Activated gamma-delta T cell treated with anti-CD3 and anti-CD28 coated beads, Interleukin-2, amount 50 U/mL, for 16 hours (primary cell): ENCODE measurements around the gene LRRC1.
"Not testable (repeated sequence)": the region's sequence is repeated elsewhere in the genome, so short reads cannot be mapped to it uniquely, and the experiment has no call there.

ENCODE experiments used
- DNase-seq: peaks from one replicate; pipeline ENCODE4 v3.0.0-alpha.2; 2020; ENCODE audit warnings: low read depth

Gene LRRC1

DNA sequence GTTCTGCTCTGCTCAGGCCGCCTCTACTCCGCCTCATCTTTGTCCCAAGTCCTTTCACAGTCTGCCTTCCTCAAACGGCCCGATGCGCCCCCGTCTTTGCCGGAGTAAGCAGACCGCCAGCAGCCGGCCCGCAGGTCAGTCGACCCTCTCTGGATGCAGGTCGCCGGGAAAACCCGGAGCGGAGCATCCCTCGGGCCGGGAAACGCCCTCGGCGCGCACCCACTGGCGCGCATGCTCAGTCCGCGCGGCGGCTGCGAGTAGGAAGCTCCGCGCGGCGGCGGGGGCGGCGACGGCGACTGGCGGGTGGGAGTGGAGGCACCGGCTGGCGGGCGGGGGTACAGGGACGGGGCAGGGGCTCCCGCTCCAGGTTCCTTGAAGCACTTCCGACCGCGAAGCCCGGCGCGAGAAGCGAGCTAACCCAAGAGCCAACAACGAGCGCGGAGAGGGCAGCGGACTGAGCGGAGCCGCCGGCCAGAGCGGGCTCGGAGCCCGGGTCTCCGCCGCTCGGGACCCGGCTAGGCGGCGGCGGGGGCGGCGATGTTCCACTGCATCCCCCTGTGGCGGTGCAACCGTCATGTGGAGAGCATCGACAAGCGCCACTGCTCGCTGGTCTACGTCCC is at the start of gene LRRC1:
TSS of gene LRRC1 (plus strand) at position 286 of the 620 bp plus-strand sequence. CDS start at position 538, 252 bp downstream.
- DNase-seq, result peak; percentile 71

DNA sequence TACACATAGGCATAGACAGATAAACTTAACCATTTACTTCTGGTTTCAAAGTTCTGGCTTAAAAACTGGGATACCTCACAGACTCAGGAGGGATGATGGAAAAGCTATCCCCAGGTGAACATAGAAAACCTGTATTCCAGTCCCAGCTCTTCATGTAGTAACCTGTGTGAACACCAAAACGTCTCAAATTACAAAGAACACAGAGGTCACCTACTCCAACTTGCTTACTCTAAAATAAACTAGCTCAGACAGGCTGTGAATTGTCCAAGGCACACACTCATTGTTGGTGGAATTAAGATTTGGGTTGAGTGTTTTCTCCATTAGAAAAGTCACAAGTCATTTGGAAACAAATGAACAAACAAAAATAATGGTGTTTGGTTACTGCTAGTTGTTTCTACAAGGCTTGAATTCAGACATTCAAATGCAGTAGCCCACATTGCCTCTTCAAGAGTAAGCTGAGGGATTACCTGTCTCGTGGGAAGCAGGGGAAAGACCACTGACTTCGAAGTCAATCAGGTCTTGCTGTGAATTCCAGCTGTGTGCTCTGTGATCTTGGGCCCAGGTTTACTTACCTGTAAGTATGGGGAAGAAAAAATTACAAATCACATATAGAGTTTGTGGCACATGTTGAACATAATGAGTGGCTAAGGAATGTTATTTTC is 48.2 kb upstream of the LRRC1 start:
- no peak for DNase-seq

DNA sequence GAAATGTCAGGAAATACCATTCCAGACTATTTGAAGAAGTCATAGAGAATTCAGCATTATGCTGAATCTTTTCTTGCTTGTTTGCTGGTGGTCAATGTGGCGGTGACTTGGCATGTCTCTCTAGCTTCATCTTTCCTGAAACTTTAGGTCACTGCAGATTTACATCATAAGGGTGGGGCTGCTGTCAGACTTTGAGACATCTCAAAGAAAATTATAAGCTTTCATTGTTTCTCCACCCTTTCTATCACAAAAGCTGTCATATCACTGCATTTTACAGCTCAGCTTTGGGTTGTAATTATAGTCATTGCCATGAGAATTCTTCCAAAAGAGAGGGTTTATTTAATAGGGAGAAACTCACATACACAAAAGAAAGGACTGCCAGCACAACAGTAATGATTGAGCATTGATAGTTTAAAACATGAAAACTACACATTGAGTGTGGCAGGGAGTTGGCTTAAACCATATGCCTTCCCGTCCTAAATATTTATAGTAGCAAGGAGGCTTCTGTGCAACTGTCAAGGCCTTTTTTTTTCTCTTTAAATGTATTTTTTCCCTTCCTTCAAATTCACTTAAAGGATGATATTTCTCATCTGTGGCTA is 44.7 kb upstream of the LRRC1 start:
- no peak for DNase-seq

- no peak for DNase-seq
Observed at GRCh38 chr6:53751417-53751816, 43.4 kb upstream of the LRRC1 start.

DNA sequence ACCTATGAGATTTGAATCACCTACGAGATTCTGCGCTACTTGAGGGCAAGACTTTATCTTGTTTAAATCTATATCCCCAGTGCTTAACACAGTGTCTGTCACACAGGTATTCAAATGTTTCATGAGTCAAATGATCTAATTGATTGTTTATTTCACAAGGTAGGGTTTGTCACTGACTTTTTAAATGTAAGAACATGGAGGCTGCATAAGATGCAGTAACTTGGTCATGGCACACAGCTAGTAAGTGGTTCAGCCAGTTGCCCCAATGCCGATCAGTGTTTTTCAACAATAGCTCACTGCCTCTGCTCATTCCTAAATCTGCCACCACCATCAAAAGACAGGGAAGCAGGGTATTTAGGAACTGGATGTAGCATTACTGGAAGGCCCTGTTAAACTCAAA is 42.4 kb upstream of the LRRC1 start:
- DNase-seq, result no peak

DNA sequence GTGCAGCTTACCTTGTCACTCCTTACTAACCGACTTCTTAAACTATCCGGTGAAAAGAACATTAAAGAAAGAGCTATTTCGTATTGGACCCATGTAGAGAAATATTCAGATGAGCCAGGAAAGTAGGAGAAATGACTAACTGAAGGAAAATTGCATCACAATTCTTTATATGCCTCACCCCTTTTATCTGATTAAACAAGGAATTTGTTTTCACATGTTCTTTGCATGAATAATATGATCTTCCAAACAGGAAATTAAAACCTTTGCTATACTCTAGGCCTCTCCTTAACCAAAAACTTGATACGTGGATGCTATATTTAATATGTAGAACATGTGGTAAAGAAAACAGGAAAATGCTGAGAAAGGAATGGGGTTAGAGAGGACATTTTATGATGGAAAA is 41.9 kb upstream of the LRRC1 start:
- no peak for DNase-seq

DNA sequence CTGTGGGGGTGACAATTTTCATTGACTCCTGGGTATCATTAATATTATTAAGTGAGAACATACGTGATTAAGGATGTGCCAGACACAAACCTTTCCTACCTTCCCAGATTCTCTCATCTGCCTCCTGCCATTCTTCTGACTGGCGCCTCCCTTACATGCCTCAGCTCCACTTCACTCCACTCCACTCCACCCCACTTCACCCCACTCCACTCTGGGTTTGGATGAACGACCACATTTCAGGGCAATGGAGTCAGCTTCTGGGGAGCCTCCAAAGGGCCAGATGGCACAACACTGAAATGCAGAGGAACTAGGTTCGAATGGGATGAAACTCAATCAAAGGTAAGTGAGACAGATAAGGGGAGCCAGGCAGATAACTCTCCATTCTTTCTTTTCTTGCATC is 40.5 kb upstream of the LRRC1 start:
- DNase-seq, result no peak

GRCh38 chr6:53756396-53756795 is 38.4 kb upstream of the LRRC1 start:
- no peak for DNase-seq

GRCh38 chr6:53758496-53758895 is 36.3 kb upstream of the LRRC1 start:
- DNase-seq, result no peak

- no peak for DNase-seq
Observed at GRCh38 chr6:53761036-53761435, 33.8 kb upstream of the LRRC1 start.

DNA sequence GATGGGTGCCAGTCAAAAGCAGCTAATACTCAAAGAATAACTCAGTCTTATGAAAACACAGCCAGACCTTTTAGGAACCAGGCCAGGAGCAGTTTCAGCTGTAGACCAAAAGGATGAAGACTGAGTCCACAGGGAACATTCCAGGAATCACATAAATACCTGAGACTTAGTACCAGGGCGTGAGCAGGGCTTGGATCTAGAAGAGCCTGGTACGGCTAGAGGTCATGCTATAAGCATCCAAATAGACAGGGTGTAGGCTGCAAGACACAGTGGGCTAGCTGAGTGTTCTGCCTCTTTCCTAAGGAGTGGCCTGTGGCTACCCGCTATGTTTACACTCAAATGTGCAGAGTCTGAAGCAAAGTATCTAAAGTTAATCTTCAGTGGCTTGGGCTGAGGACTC is 29.5 kb upstream of the LRRC1 start:
- no peak for DNase-seq

GRCh38 chr6:53766930-53767329 is 27.9 kb upstream of the LRRC1 start:
- DNase-seq, result no peak

GRCh38 chr6:53767941-53768340 is 26.9 kb upstream of the LRRC1 start:
- no peak for DNase-seq

DNA sequence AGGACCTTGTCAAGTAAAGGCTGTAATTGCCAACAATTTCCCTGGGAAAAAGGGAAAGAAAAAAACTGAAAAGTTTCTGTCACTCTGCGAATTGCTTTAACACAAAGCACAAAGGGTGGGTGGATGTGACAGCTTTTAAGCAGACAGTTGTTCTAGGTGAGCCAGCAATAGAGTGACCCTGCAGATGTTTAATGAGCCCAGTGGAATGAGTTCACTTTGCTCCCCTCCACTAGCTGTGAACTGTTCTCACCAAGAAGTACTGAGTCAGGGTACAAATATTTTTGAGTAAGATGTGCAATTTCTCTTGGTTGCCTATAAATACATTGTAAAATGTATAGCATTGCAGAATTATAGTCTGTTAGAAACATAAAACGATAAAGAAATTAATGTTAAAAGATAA is 26.2 kb upstream of the LRRC1 start:
- no peak for DNase-seq

GRCh38 chr6:53770780-53771249 is 24.0 kb upstream of the LRRC1 start:
- no peak for DNase-seq

DNA sequence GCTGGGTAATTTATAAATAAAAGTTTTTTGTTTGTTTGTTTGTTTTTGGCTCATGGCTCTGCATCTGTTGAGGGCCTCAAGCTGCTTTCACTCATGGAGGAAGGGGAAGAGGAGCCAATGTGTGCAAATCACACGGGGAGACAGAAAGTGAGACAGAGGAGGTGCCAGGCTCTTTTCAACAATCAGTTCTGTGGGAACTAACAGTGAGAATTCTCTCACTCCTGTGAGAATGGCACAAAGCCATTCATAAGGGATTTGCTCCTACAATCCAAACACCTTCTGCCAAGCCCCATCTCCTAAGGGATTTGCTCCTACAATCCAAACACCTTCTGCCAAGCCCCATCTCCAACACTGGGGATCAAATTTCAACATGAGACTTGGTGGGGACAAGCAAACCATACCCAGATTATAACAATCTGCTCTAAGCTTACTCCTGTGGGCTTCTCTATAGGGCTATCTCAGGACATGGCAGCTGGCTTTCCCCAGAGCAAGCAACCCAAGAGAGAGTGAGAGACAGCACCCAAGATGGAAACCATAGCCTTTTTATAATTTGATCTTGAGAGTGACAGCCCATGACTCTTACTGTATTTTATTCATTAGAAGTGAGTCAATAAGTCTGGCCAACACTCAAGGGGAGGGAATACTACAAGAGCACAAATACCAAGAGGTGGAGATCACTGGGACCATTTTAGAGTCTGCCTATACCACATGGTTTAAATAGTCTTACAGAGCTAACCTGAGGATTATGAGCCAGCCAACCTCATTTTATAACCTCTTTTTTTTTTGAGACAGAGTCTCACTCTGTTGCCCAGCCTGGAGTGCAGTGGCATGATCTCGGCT is 22.8 kb upstream of the LRRC1 start:
- DNase-seq, result no peak

DNA sequence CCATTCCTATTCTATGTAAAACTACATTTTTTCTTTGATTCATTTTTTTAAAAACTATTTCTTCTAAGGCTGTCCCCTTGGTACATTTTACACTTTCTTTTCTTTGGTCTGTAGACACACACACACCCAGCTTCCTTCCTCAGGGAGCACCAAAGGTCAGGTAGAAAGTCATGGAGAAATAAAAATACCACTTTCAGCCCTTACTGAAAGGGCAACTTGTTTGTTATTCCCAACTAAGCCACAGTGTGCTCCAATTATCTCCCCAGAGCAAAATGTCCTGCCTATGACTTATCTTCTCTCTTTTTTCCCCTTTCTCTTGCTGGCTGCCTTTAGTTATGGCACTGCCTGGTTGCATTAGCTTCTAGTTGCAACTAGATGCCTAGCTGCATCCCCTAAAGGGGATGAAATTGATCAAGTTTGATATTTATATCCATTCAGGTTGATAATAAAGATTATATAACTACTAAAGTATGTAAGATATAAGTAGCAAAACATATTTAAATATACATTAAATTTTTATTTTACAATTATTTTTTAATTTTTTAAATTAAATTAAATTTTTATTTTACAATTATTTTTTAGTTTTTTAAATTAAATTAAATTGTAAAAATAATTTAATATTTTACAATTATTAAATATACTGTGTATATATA is 21.6 kb upstream of the LRRC1 start:
- no peak for DNase-seq

- not testable (repeated sequence) for DNase-seq
Observed at GRCh38 chr6:53776152-53776551, 18.7 kb upstream of the LRRC1 start.

- DNase-seq, result not testable (repeated sequence)
Observed at GRCh38 chr6:53784991-53785390, 9.8 kb upstream of the LRRC1 start.

GRCh38 chr6:53786832-53787231 is 8.0 kb upstream of the LRRC1 start:
- DNase-seq, result no peak

DNA sequence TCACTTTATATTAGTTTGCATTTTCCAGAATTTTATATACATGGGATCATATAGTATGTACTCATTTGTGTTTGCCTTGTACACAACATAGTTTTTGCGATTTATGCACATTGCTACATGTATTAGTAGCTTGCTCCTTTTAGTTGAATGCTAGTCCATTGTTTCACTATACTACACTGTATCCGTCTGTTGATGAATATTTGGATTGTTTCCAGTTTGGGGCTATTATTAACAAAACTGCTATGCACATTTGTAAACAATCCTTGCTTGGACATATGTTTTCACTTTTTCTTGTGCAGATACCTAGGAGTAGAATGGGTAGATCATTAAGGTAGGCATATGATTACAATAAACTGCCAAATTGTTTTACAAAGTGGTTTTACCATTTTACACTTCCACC is 3.9 kb upstream of the LRRC1 start:
- DNase-seq, result no peak

DNA sequence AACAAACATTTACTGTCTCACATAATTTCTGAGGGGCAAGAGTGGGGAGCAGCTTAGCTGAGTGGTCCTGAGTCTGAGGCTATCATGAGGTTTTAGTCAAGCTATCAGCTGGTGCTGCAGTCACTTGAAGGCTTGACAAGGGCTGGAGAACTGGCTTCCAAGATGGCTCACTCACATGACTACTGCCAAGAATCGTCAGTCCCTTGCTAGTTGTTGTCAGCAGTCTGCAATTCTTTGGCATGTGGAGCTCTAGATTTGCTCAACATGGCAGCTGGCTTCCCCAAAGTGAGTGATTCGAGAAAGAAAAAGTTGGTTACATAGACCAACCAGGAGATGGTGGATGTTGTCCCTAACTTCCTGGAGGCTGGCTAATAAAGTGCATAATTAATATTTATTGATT is 2.8 kb upstream of the LRRC1 start:
- no peak for DNase-seq
